Keratinocyte (primary cell): ENCODE measurements around the gene CBFA2T3. TPM values are rescaled to one million over a fixed set of nuclear protein-coding genes. Genes with fewer than 3 reads are reported as not detected.

Experiments used
- DNase-seq: peaks from one replicate; pipeline ENCODE4 v3.0.0-alpha.2; 2011; ENCODE audit warnings: low read depth, missing footprints, low spot score
- FAIRE-seq: peaks from 2 replicates; lab custom pipeline; 2011; peaks lifted over from hg19 to GRCh38; lab: Jason Lieb, UNC
- H2AFZ ChIP-seq: 2 replicates; pipeline ENCODE4 v1.6.0; 2012; ENCODE audit warnings: low read length, control low read depth, inconsistent platforms; ENCODE audit not compliant: control insufficient read depth
- H3K27ac ChIP-seq: 2 replicates; pipeline ENCODE4 v1.5.1; 2011; ENCODE audit warnings: low read length; ENCODE audit not compliant: control insufficient read depth, insufficient read depth
- H3K27me3 ChIP-seq: 3 replicates; pipeline ENCODE4 v1.6.0; 2011; ENCODE audit warnings: low read length; ENCODE audit not compliant: control insufficient read depth, insufficient read depth; ENCODE audit errors: extremely low read depth
- H3K36me3 ChIP-seq, 2 experiments: 2 replicates in 1 of 2; 3 replicates in 1 of 2; pipeline ENCODE4 v1.5.1; 2011; ENCODE audit warnings: low read length in 2 of 2, mild to moderate bottlenecking in 1 of 2; ENCODE audit not compliant: control insufficient read depth in 2 of 2, insufficient read depth in 2 of 2; ENCODE audit errors: extremely low read depth in 1 of 2
- H3K4me1 ChIP-seq: 3 replicates; pipeline ENCODE4 v1.5.1; 2011; ENCODE audit warnings: low read length; ENCODE audit not compliant: control insufficient read depth, insufficient read depth; ENCODE audit errors: extremely low read depth
- H3K4me2 ChIP-seq: 3 replicates; pipeline ENCODE4 v1.6.0; 2011; ENCODE audit warnings: low read depth, low read length; ENCODE audit not compliant: control insufficient read depth, insufficient read depth; ENCODE audit errors: extremely low read depth
- H3K4me3 ChIP-seq, 3 experiments: fragments of 200-600 bp in 1 of 3; sonication (generic) in 1 of 3; 2 replicates in 2 of 3; 3 replicates in 1 of 3; pipeline ENCODE4 v1.5.1; 2011 to 2016; ENCODE audit warnings: low read length in 3 of 3, mild to moderate bottlenecking in 3 of 3, control low read depth in 2 of 3, inconsistent platforms in 1 of 3, low read depth in 1 of 3, mixed read lengths in 1 of 3, mixed run types in 1 of 3, moderate library complexity in 1 of 3; ENCODE audit not compliant: control insufficient read depth in 2 of 3, insufficient read depth in 2 of 3; ENCODE audit errors: extremely low read depth in 1 of 3
- H3K79me2 ChIP-seq: 2 replicates; pipeline ENCODE4 v1.6.0; 2012; ENCODE audit warnings: low read length; ENCODE audit not compliant: control insufficient read depth, insufficient read depth
- H3K9ac ChIP-seq: 3 replicates; pipeline ENCODE4 v1.6.0; 2011; ENCODE audit warnings: low read length; ENCODE audit not compliant: control insufficient read depth, insufficient read depth; ENCODE audit errors: extremely low read depth
- H3K9me1 ChIP-seq: 3 replicates; pipeline ENCODE4 v1.6.0; 2011; ENCODE audit warnings: low read length; ENCODE audit not compliant: control insufficient read depth, insufficient read depth; ENCODE audit errors: extremely low read depth
- H3K9me3 ChIP-seq: 2 replicates; pipeline ENCODE4 v1.5.1; 2012; ENCODE audit warnings: low read depth, low read length; ENCODE audit not compliant: control insufficient read depth
- H4K20me1 ChIP-seq: 3 replicates; pipeline ENCODE4 v1.6.0; 2011; ENCODE audit warnings: low read length; ENCODE audit not compliant: control insufficient read depth, insufficient read depth; ENCODE audit errors: extremely low read depth
- CTCF ChIP-seq, 3 experiments: IDR thresholded peaks in 1 of 3; conservative IDR thresholded peaks in 1 of 3; optimal IDR thresholded peaks in 1 of 3; 2 replicates in 2 of 3; 3 replicates in 1 of 3; pipeline versions ENCODE3 to v1.5.1; 2011; ENCODE audit warnings: low read length in 3 of 3, mild to moderate bottlenecking in 3 of 3, moderate library complexity in 2 of 3, control low read depth in 1 of 3, inconsistent platforms in 1 of 3; ENCODE audit not compliant: insufficient read depth in 2 of 3; ENCODE audit errors: extremely low read depth in 1 of 3
- EZH2 ChIP-seq: IDR thresholded peaks from one replicate; pipeline ENCODE4 v1.6.1; 2012; ENCODE audit warnings: inconsistent platforms, mild to moderate bottlenecking, low read length, moderate library complexity
- dilution Hi-C: fragments of 300-500 bp; cut with MboI; formaldehyde crosslinking; loops from one replicate; pipeline ENCODE4 v1.7.0; 2020; ENCODE audit warnings: low sequenced_read_pairs; ENCODE audit not compliant: extremely low pct_ligation_motif_present
- polyA plus RNA-seq, 5 experiments: library from polyadenylated mRNA; depleted of rRNA in 3 of 5; stranded (reverse) in 3 of 5; stranded (forward) in 1 of 5; unstranded in 1 of 5; fragments of >200 nt; gene quantifications; 1 replicate in 1 of 5; 2 replicates in 3 of 5; 3 replicates in 1 of 5; pipeline versions ENCODE4 v1.2.1 to v1.2.3, GENCODE V29; 2011 to 2012; ENCODE audit warnings: missing spikeins in 2 of 5, low read depth in 1 of 5, low replicate concordance in 1 of 5

CBFA2T3 gene
- polyA plus RNA-seq, 1 donor (not counting 4 experiments of a cell fraction or from before 2014, with no cell fraction given), result 0.08 TPM

DNA sequence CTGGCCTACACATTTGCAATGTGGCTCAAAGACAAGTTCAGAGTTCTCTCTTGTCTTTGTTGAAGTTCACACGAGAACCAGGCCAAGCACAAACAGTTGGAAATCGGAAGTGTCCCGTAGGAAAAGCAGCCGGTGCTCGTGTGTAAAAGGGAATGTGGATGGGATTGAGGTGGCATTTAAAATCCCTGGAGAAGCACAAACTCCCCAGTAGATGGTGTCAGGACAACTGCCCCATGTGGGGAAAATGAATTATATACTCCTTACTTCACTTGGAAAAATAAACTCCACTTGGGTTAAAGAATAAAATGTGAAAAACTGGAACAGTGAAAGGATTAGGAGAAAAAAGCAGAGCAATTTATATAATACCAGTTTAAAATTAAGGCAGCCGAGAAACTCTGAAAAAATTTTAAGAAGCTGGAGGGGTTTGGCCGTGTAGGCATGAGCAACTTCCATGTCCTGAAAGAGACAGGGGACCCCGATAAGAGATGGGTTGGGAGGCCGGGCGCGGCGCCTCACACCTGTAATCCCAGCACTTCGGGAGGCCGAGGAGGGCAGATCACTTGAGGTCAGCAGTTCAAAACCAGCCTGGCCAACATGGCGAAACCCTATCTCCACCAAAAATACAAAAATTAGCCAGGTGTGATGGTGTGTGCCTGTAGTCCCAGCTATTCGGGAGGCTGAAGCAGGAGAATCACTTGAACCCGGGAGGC lies 28.1 kb downstream of the CBFA2T3 start:
- TF ChIP-seq EZH2 (no peak), CTCF (optimal IDR thresholded peaks at IDR 0.05 in 1 of 3, IDR thresholded peaks at IDR 0.05 in 1 of 3, conservative IDR thresholded peaks at IDR 0.05 in 1 of 3; ENCODE audit: extremely low read depth in 1 of 3, insufficient read depth in 2 of 3, low read length in 3 of 3) (no peak)
- H3K9me1 ChIP-seq, result no peaks in the 10 kb centered on the region
- no peak overlapping the region for H3K4me3 ChIP-seq
- H3K27ac ChIP-seq, result no peak overlapping the region
- H3K9me3 ChIP-seq, result no peaks in the 10 kb centered on the region
- H2AFZ ChIP-seq, result no peak overlapping the region
- H3K4me1 ChIP-seq, result no peaks in the 10 kb centered on the region
- H3K9ac ChIP-seq, result no peak overlapping the region
- no peaks in the 10 kb centered on the region for H3K79me2 ChIP-seq
- no peaks in the 10 kb centered on the region for H3K36me3 ChIP-seq
- H4K20me1 ChIP-seq, result no peaks in the 10 kb centered on the region
- FAIRE-seq (no peak), DNase-seq (no peak)
- H3K27me3 ChIP-seq, result peaks cover 37% of the 10 kb centered on the region
- H3K4me2 ChIP-seq, result no peak overlapping the region
- dilution Hi-C loops, result no loop called here

DNA sequence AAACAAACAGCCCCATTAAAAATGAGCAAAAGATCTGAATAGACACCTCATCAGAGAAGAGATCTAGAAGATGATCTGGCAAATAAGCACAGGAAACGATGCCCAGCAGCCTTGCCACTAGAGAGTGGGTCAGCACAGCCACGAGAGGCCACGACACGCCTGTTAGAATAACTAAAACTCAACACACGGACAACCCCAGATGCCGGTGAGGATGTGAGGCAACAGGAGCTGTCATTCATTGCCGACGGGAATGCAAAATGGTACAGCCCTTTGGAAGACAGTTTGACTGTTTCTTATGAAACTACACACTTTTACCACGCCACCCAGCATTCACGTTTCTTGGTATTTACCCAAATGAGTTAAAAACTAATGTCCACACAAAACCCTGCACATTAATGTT lies 31.5 kb downstream of the CBFA2T3 start:
- no peaks in the 10 kb centered on the region for H4K20me1 ChIP-seq
- H3K36me3 ChIP-seq, result no peaks in the 10 kb centered on the region
- no peak overlapping the region for H2AFZ ChIP-seq
- H3K4me1 ChIP-seq, result no peaks in the 10 kb centered on the region
- H3K27ac ChIP-seq, result no peak overlapping the region
- no peaks in the 10 kb centered on the region for H3K79me2 ChIP-seq
- H3K4me2 ChIP-seq, result no peak overlapping the region
- H3K27me3 ChIP-seq, result peaks cover 43% of the 10 kb centered on the region
- DNase-seq (no peak), FAIRE-seq (no peak)
- no peak overlapping the region for H3K9ac ChIP-seq
- H3K9me3 ChIP-seq, result no peaks in the 10 kb centered on the region
- dilution Hi-C loops, result no loop called here
- no peak overlapping the region for H3K4me3 ChIP-seq
- no peak for TF ChIP-seq CTCF (optimal IDR thresholded peaks at IDR 0.05 in 1 of 3, IDR thresholded peaks at IDR 0.05 in 1 of 3, conservative IDR thresholded peaks at IDR 0.05 in 1 of 3; ENCODE audit: extremely low read depth in 1 of 3, insufficient read depth in 2 of 3, low read length in 3 of 3)
- no peak for TF ChIP-seq EZH2
- H3K9me1 ChIP-seq, result no peaks in the 10 kb centered on the region
